Panc1 (cell line): ENCODE results near the gene TSSC4. TPM values are rescaled to one million over a fixed set of nuclear protein-coding genes. Genes with fewer than 3 reads are reported as not detected.

ENCODE experiments used
- ATAC-seq: fragments of 200-7000 bp; cut with Tn5 transposase; 2 replicates; pipeline ENCODE4 v1.9.1; 2020; ENCODE audit warnings: mild to moderate bottlenecking, moderate library complexity
- BruUV-seq: library from RNA; stranded (reverse); fragments of 400-500 nt; replicated peaks from 2 replicates; lab custom pipeline; 2021; lab: Mats Ljungman, UMichigan
- CTCF ChIA-PET: fragments of 300-600 bp; sonication (Branson Sonifier 250); formaldehyde crosslinking; loops from one replicate; lab custom pipeline; 2022; ENCODE audit warnings: antibody characterized with exemption; lab: Charles Lee
- POLR2A ChIA-PET: fragments of 300-600 bp; sonication (Branson Sonifier 250); formaldehyde crosslinking; loops from one replicate; lab custom pipeline; 2022; ENCODE audit warnings: antibody characterized with exemption; lab: Charles Lee
- DNase-seq: peaks from one replicate; pipeline ENCODE4 v3.0.0-alpha.2; 2010; ENCODE audit warnings: low read depth, low spot score
- H3K27ac ChIP-seq: 2 replicates; pipeline ENCODE4 v1.5.1; 2011; ENCODE audit warnings: mild to moderate bottlenecking, low read length, inconsistent platforms
- H3K27me3 ChIP-seq: fragments of 200-500 bp; sonication (Bioruptor generic); 2 replicates; pipeline ENCODE4 v1.6.0; 2014; ENCODE audit warnings: low read length, inconsistent platforms; ENCODE audit not compliant: control insufficient read depth, insufficient read depth
- H3K36me3 ChIP-seq: fragments of 200-500 bp; sonication (Bioruptor generic); 2 replicates; pipeline ENCODE4 v1.5.1; 2014; ENCODE audit warnings: inconsistent platforms, mild to moderate bottlenecking, low read length, moderate library complexity; ENCODE audit not compliant: control insufficient read depth, insufficient read depth
- H3K4me1 ChIP-seq: 2 replicates; pipeline ENCODE4 v1.5.1; 2011; ENCODE audit warnings: inconsistent platforms, mild to moderate bottlenecking, low read length, moderate library complexity; ENCODE audit not compliant: control insufficient read depth, insufficient read depth
- H3K4me3 ChIP-seq, 2 experiments: 2 replicates each; pipeline ENCODE4 v1.5.1; 2011 to 2012; ENCODE audit warnings: low read depth in 2 of 2, low read length in 2 of 2, mild to moderate bottlenecking in 2 of 2, inconsistent platforms in 1 of 2, moderate library complexity in 1 of 2
- H3K9me3 ChIP-seq: fragments of 200-500 bp; sonication (Bioruptor generic); 2 replicates; pipeline ENCODE4 v1.5.1; 2014; ENCODE audit warnings: low read depth, mild to moderate bottlenecking, inconsistent platforms, low read length, moderate library complexity; ENCODE audit not compliant: control insufficient read depth, insufficient read depth
- CTCF ChIP-seq: fragments of 450-650 bp; IDR thresholded peaks from 2 replicates; pipeline ENCODE4 v1.5.1; 2017; ENCODE audit warnings: mild to moderate bottlenecking
- POLR2AphosphoS5 ChIP-seq: IDR thresholded peaks from 2 replicates; pipeline ENCODE4 v1.6.1; 2012; ENCODE audit warnings: mild to moderate bottlenecking, low read depth, low read length, moderate library complexity
- REST ChIP-seq, 2 experiments: IDR thresholded peaks; 2 replicates each; pipeline ENCODE4 v1.6.1; 2011 to 2012; ENCODE audit warnings: low read depth in 2 of 2, control low read depth in 1 of 2, low read length in 1 of 2, mild to moderate bottlenecking in 1 of 2, moderate library complexity in 1 of 2; ENCODE audit not compliant: insufficient read depth in 1 of 2
- SIN3A ChIP-seq: IDR thresholded peaks from 2 replicates; pipeline ENCODE4 v1.6.1; 2012; ENCODE audit warnings: low read depth, mild to moderate bottlenecking, low read length, moderate library complexity, borderline replicate concordance; ENCODE audit not compliant: insufficient read depth
- TCF7L2 ChIP-seq: IDR thresholded peaks from 2 replicates; pipeline ENCODE4 v1.6.1; 2011; ENCODE audit warnings: mild to moderate bottlenecking, low read depth, low read length, inconsistent platforms
- in situ Hi-C: cut with HindIII; loops from 2 replicates; pipeline ENCODE4 v1.10.0; 2016; ENCODE audit warnings: low sequenced_read_pairs, low pct_unique_long_range_greater_than_20kb
- intact Hi-C: fragments of 100-400 bp; cut with micrococcal nuclease; formaldehyde crosslinking; loops from one replicate; pipeline ENCODE4 v1.10.0; 2022; ENCODE audit not compliant: unreplicated experiment
- total RNA-seq: library from RNA; stranded (reverse); gene quantifications from one replicate; pipeline ENCODE4 v1.2.1, GENCODE V29; 2021; ENCODE audit not compliant: unreplicated experiment

Gene TSSC4
- total RNA-seq, 1 experiment from 2014 or later = 132 TPM

DNA sequence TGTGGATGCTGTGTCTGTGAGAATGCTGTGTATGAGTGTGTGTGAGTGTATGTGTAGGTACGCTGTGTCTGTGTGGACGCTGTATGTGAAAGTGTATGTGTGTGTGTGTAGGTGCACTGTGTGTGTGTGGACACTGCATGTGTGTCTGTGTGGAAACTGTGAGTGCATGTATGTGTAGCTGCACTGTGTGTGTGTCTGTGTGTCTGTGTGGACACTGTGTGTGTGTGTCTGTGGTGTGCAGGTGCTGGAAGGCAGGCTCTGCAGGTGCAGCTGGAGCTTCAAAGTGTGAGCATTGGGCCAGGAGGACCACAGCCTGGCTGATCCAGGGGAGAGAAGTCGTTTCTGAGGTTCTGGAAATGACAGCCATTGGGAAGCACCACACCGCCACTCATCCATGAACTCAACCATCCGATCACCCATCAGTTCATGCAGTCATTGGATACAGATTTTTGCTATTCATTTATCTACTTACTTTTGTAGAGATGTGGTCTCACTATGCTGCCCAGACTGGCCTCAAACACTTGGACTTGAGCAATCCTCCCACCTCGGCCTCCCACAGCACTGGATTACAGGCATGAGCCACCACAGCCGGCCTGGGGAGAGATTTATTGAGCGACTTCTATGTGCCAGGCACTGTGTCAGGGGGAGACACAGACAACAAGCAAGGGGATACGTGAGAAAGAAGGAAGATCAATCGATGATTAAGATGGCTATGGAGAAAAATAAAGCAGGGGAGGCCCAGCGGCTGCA is 34.1 kb downstream of the TSSC4 start:
- no peaks in the 10 kb centered on the region for H3K4me1 ChIP-seq
- no peaks in the 10 kb centered on the region for H3K9me3 ChIP-seq
- in situ Hi-C loops = no loop called here
- no peaks in the 10 kb centered on the region for H3K27me3 ChIP-seq
- POLR2A ChIA-PET = no interaction called here
- intact Hi-C loops = no loop called here
- H3K27ac ChIP-seq = no peak overlapping the region
- CTCF ChIA-PET = no interaction called here
- no TSS peak for BruUV-seq
- DNase-seq = no peak
- TF ChIP-seq REST (IDR thresholded peaks at IDR 0.05; ENCODE audit: insufficient read depth in 1 of 2, low read depth in 2 of 2, low read length in 1 of 2) = no peak
- no peak for TF ChIP-seq POLR2AphosphoS5
- no peak for TF ChIP-seq TCF7L2
- TF ChIP-seq CTCF = no peak
- TF ChIP-seq SIN3A = no peak
- no peaks in the 10 kb centered on the region for H3K36me3 ChIP-seq
- H3K4me3 ChIP-seq = no peak overlapping the region
- no peak for ATAC-seq

- Histone ChIP-seq H3K9me3 (no peaks in the 10 kb centered on the region), H3K27ac (no peak overlapping the region), H3K4me1 (no peaks in the 10 kb centered on the region), H3K27me3 (no peaks in the 10 kb centered on the region), H3K4me3 (no peak overlapping the region), H3K36me3 (no peaks in the 10 kb centered on the region)
- DNase-seq (no peak), ATAC-seq (no peak)
- TF ChIP-seq POLR2AphosphoS5 (no peak), SIN3A (no peak), CTCF (no peak), REST (IDR thresholded peaks at IDR 0.05; ENCODE audit: insufficient read depth in 1 of 2, low read depth in 2 of 2, low read length in 1 of 2) (no peak), TCF7L2 (no peak)
- intact Hi-C loops = no loop called here
- in situ Hi-C loops = no loop called here
- ChIA-PET POLR2A (no interaction called here), CTCF (interaction anchor here (1.1 kb wide), 1 partner anchor 15 kb away, joined by 3 read pairs; no protein-coding TSS in a partner anchor)
- BruUV-seq = no TSS peak
Observed at GRCh38 chr11:2435288-2436012, 34.9 kb downstream of the TSSC4 start.
